ENCODE measurements around the gene DHRS4. TPM values are rescaled to one million over a fixed set of nuclear protein-coding genes. Genes with fewer than 3 reads are reported as not detected.
"Not testable (repeated sequence)": the region's sequence is repeated elsewhere in the genome, so short reads cannot be mapped to it uniquely, and the experiment has no call there.

The DHRS4 gene
- total and polyA plus RNA-seq, 2 of the 13 experiments (the other 11 are each of a cell fraction or from before 2014, with no cell fraction given): 23.9 to 45.1 TPM

DNA sequence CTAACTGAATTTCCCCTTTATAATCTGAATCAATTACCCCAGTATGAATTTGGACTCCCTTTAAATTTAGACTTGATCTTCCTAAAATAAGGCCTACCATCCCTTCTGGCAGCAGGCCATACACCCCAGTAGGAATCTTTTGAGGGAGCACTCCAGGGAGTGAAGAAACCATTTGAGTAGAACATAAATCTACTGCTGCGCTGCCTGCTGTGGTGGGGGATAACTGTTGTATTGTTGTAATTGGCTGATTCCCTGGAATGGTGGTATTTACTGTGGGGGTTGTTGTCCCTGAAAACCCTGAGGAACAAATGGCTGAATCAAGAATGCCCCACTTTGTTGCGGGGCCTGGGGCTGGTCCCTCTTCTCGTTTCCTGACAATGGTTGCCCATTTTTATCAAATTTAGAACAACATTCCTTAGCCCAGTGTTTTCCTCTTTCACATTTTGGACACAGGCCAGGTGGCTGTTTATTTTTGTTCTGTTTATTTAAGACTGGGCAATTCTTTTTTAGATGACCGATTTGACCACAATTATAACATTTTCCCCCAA is 59.2 kb downstream of the DHRS4 start:
- DNase-seq (ENCODE audit: low spot score); H3K79me2 ChIP-seq (ENCODE audit: insufficient read depth, low read length); H3K4me3 ChIP-seq (replicated peaks in 1 of 3; ENCODE audit: insufficient read depth in 1 of 3, low read depth in 2 of 3, low read length in 3 of 3); POLR2A ChIA-PET; intact Hi-C loops (cut with micrococcal nuclease; ENCODE audit: unreplicated experiment); H3K36me3 ChIP-seq (replicated peaks in 1 of 2; ENCODE audit: control insufficient read depth in 1 of 2, insufficient read depth in 2 of 2, low read length in 2 of 2); H3K27ac ChIP-seq (ENCODE audit: extremely low read length, insufficient read depth, low read length); ATAC-seq; H3K4me2 ChIP-seq (ENCODE audit: low read depth, low read length); H3K9me3 ChIP-seq (ENCODE audit: low read length); BruUV-seq (replicated peaks); H3K9ac ChIP-seq (ENCODE audit: insufficient read depth, low read depth, low read length); H2AFZ ChIP-seq (ENCODE audit: low read length); H4K20me1 ChIP-seq (ENCODE audit: insufficient read depth, low read length); FAIRE-seq; H3K27me3 ChIP-seq (ENCODE audit: control insufficient read depth in 1 of 2, insufficient read depth in 2 of 2, low read length in 2 of 2): not testable (repeated sequence)
- peaks cover 59% of the 10 kb centered on the region for H3K4me1 ChIP-seq (ENCODE audit: insufficient read depth, low read length)
- 0 out of 2 replicates have a peak, but pooled peaks have one; percentile 38 for TF ChIP-seq TMF1 (CRISPR knock-in tag; IDR thresholded peaks at IDR 0.05; ENCODE audit: low read depth)
- CTCF ChIA-PET (ENCODE audit: low intra/inter-chr PET ratio, low total read pairs): interaction anchor here (1.4 to 4.3 kb wide), 6 partner anchors 23 to 148 kb away, joined by 4 to 86 read pairs (median 22); partner anchors contain the start of genes CARMIL3 and IRF9
- WGBS (ENCODE audit: low lambda C conversion rate): 67% methylated on average over 4 of the region's 4 CpGs
- in situ Hi-C loops (cut with HindIII; ENCODE audit: extremely low pct_ligation_motif_present, low pct_unique_long_range_greater_than_20kb): loop anchor here (5.0 kb wide), 2 partner anchors 40 to 80 kb away; partner anchors contain the start of gene PCK2

DNA sequence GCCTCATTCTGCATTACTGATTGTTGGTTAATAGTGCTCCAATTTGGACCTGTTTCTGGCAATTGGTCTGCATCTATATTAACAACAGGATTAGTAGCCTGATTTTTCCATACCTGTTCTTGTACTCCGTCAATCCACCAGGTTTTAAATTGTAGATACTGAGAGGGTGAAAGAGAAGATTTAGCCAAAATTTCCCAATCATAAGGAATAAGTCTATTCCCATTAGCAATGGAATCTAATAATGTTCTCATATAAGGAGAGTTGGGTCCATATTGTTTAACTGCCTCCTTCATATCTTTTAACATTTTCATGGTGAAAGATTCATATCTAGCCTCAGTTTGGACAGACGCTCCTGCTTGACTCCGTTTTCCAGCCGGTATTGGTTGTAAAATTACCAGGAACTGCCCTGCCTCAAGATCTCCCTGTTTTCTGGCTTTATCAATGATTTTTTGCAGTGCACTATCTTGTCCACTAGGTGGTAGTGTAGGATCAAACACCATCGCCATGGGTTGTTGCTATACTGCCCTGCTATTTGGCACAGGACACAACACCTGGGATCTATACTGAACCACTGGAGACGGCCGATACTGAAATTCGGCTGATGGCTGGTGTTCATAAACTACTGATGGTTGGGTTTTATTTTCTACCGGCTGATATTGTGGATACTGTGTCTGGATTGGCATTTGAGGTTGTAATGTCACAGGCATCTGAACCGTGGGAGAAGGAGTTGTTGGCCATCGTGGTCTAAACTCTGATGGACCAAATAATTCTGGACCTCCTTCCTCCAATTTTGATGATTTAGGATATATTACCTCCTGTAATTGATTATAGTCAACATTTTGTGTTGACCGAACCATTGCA is 60.3 kb downstream of the DHRS4 start:
- ChIA-PET POLR2A (interaction anchor here (1.6 kb wide), 1 partner anchor 21 kb away, joined by 3 read pairs; no protein-coding TSS in a partner anchor), CTCF (ENCODE audit: low intra/inter-chr PET ratio, low total read pairs) (interaction anchor here (0.6 to 4.3 kb wide), 14 partner anchors 22 to 425 kb away, joined by 4 to 86 read pairs (median 8); partner anchors contain the start of genes CARMIL3, IRF9 and PCK2)
- no peak overlapping the region for H2AFZ ChIP-seq (ENCODE audit: low read length)
- no peak overlapping the region for H3K9ac ChIP-seq (ENCODE audit: insufficient read depth, low read depth, low read length)
- no peak overlapping the region for H3K4me3 ChIP-seq (replicated peaks in 1 of 3; ENCODE audit: insufficient read depth in 1 of 3, low read depth in 2 of 3, low read length in 3 of 3)
- peak; percentile 97 for FAIRE-seq
- BruUV-seq (replicated peaks): no TSS peak
- no peaks in the 10 kb centered on the region for H3K27me3 ChIP-seq (ENCODE audit: control insufficient read depth in 1 of 2, insufficient read depth in 2 of 2, low read length in 2 of 2)
- H3K4me1 ChIP-seq (ENCODE audit: insufficient read depth, low read length): peaks cover 53% of the 10 kb centered on the region
- in situ Hi-C loops (cut with HindIII; ENCODE audit: extremely low pct_ligation_motif_present, low pct_unique_long_range_greater_than_20kb): loop anchor here (5.0 kb wide), 2 partner anchors 42 to 78 kb away; partner anchors contain the start of gene PCK2
- intact Hi-C loops (cut with micrococcal nuclease; ENCODE audit: unreplicated experiment): loop anchor here (1.0 to 2.0 kb wide), 11 partner anchors 22 to 283 kb away; partner anchors contain the start of genes CARMIL3, DHRS4L2, IRF9 and PCK2
- no peaks in the 10 kb centered on the region for H3K36me3 ChIP-seq (replicated peaks in 1 of 2; ENCODE audit: control insufficient read depth in 1 of 2, insufficient read depth in 2 of 2, low read length in 2 of 2)
- peak; percentile 92 for DNase-seq (ENCODE audit: low spot score)
- H4K20me1 ChIP-seq (ENCODE audit: insufficient read depth, low read length): no peaks in the 10 kb centered on the region
- H3K9me3 ChIP-seq (ENCODE audit: low read length): no peaks in the 10 kb centered on the region
- no peak overlapping the region for H3K4me2 ChIP-seq (ENCODE audit: low read depth, low read length)
- no peaks in the 10 kb centered on the region for H3K79me2 ChIP-seq (ENCODE audit: insufficient read depth, low read length)
- 33% methylated on average over 12 of the region's 12 CpGs for WGBS (ENCODE audit: low lambda C conversion rate)
- peak; percentile 98 for ATAC-seq
- no peak overlapping the region for H3K27ac ChIP-seq (ENCODE audit: extremely low read length, insufficient read depth, low read length)
- TF ChIP-seq ZNF101 (CRISPR knock-in tag; IDR thresholded peaks at IDR 0.05; ENCODE audit: borderline replicate concordance, low read depth) (0 out of 2 replicates have a peak, but pooled peaks have one; percentile 2), ZNF484 (CRISPR knock-in tag; IDR thresholded peaks at IDR 0.05; ENCODE audit: borderline replicate concordance, low read depth) (no peak), FOXJ3 (CRISPR knock-in tag; IDR thresholded peaks at IDR 0.05; ENCODE audit: borderline replicate concordance) (peak; percentile 73; the same call in 1 of the 2 replicates), JUNB (CRISPR knock-in tag; IDR thresholded peaks at IDR 0.05; ENCODE audit: borderline replicate concordance) (no peak), KLF16 (CRISPR knock-in tag; IDR thresholded peaks at IDR 0.05) (peak in 1 of 2 experiments; percentile 85; a peak in 2 of 4 replicates), TEAD3 (CRISPR knock-in tag; optimal IDR thresholded peaks at IDR 0.05; ENCODE audit: borderline replicate concordance) (peak; percentile 89), MEIS1 (CRISPR knock-in tag; IDR thresholded peaks at IDR 0.05; ENCODE audit: borderline replicate concordance) (no peak), ELF3 (CRISPR knock-in tag; IDR thresholded peaks at IDR 0.05) (peak; percentile 91), PHF21A (CRISPR knock-in tag; IDR thresholded peaks at IDR 0.05) (0 out of 2 replicates have a peak, but pooled peaks have one; percentile 49), SUZ12 (IDR thresholded peaks at IDR 0.05; ENCODE audit: low read depth, low read length) (no peak), TCF7L2 (IDR thresholded peaks at IDR 0.05; ENCODE audit: low read depth, low read length) (no peak), ZNF496 (CRISPR knock-in tag; IDR thresholded peaks at IDR 0.05; ENCODE audit: insufficient replicate concordance) (no peak), HDAC6 (IDR thresholded peaks at IDR 0.05; ENCODE audit: low read depth, low read length) (no peak)
- TF ChIP-seq, protein P1, sequence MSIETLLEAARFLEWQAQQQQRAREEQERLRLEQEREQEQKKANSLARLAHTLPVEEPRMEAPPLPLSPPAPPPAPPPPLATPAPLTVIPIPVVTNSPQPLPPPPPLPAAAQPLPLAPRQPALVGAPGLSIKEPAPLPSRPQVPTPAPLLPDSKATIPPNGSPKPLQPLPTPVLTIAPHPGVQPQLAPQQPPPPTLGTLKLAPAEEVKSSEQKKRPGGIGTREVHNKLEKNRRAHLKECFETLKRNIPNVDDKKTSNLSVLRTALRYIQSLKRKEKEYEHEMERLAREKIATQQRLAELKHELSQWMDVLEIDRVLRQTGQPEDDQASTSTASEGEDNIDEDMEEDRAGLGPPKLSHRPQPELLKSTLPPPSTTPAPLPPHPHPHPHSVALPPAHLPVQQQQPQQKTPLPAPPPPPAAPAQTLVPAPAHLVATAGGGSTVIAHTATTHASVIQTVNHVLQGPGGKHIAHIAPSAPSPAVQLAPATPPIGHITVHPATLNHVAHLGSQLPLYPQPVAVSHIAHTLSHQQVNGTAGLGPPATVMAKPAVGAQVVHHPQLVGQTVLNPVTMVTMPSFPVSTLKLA (IDR thresholded peaks at IDR 0.05): no peak
